HEK293 (cell line): Measurements from ENCODE around the gene FAM124A.
A peak's percentile ranks its signal among the peaks of the same experiment; 100 is the strongest.

Experiments
- CTCF ChIA-PET: fragments of 350-600 bp; formaldehyde crosslinking; extraction: SDS; loops from one replicate; lab custom pipeline; 2021; ENCODE audit warnings: antibody characterized with exemption; lab: Yijun Ruan, JAX
- POLR2A ChIA-PET: fragments of 300-600 bp; formaldehyde crosslinking; extraction: SDS; loops from one replicate; lab custom pipeline; 2020; ENCODE audit warnings: antibody characterized with exemption, inconsistent platforms; lab: Yijun Ruan, JAX
- H3K27ac ChIP-seq: fragments of 200-500 bp; sonication (Bioruptor generic); 2 replicates; pipeline ENCODE4 v1.5.1; 2014; ENCODE audit warnings: low read depth, low read length, control low read depth, inconsistent platforms; ENCODE audit errors: extremely low read depth
- H3K36me3 ChIP-seq, 2 experiments: fragments of 200-500 bp in 1 of 2; sonication (Bioruptor generic) in 1 of 2; 1 replicate in 1 of 2; 2 replicates in 1 of 2; pipeline ENCODE4 v1.5.1; 2014 to 2017; ENCODE audit warnings: inconsistent platforms in 2 of 2, low read length in 2 of 2; ENCODE audit not compliant: control insufficient read depth in 2 of 2, insufficient read depth in 1 of 2
- H3K4me1 ChIP-seq: fragments of 200-500 bp; sonication (Bioruptor generic); 2 replicates; pipeline ENCODE4 v1.5.1; 2014; ENCODE audit warnings: mild to moderate bottlenecking, low read length, inconsistent platforms; ENCODE audit not compliant: control insufficient read depth, insufficient read depth
- H3K4me3 ChIP-seq: 2 replicates; pipeline ENCODE4 v1.5.1; 2011; ENCODE audit warnings: low read depth, mild to moderate bottlenecking, control low read depth, low read length, moderate library complexity
- H3K9me3 ChIP-seq: fragments of 200-500 bp; sonication (Bioruptor generic); 2 replicates; pipeline ENCODE4 v1.5.1; 2014; ENCODE audit warnings: low read depth, low read length, inconsistent platforms; ENCODE audit not compliant: control insufficient read depth, insufficient read depth
- KLF1 ChIP-seq: fragments of 450-650 bp; formaldehyde crosslinking; IDR thresholded peaks from 2 replicates; pipeline ENCODE4 v1.5.1; 2016; ENCODE audit warnings: missing biosample characterization, missing genetic modification characterization
- MYNN ChIP-seq: fragments of 450-650 bp; formaldehyde crosslinking; IDR thresholded peaks from 2 replicates; pipeline ENCODE4 v1.5.1; 2016; ENCODE audit warnings: missing biosample characterization, missing genetic modification characterization, borderline replicate concordance
- OSR2 ChIP-seq: fragments of 450-650 bp; formaldehyde crosslinking; IDR thresholded peaks from 2 replicates; pipeline ENCODE4 v1.5.1; 2016; ENCODE audit warnings: missing biosample characterization, missing genetic modification characterization
- SCRT2 ChIP-seq: fragments of 450-650 bp; formaldehyde crosslinking; IDR thresholded peaks from 2 replicates; pipeline ENCODE4 v1.5.1; 2016; ENCODE audit warnings: missing biosample characterization, missing genetic modification characterization
- SP3 ChIP-seq: fragments of 450-650 bp; formaldehyde crosslinking; IDR thresholded peaks from 2 replicates; pipeline ENCODE4 v1.5.1; 2016; ENCODE audit warnings: missing biosample characterization, missing genetic modification characterization
- SP7 ChIP-seq: fragments of 450-650 bp; formaldehyde crosslinking; IDR thresholded peaks from 2 replicates; pipeline ENCODE4 v1.5.1; 2016; ENCODE audit warnings: missing biosample characterization, missing genetic modification characterization
- WT1 ChIP-seq: fragments of 450-650 bp; formaldehyde crosslinking; IDR thresholded peaks from 2 replicates; pipeline ENCODE4 v1.5.1; 2016; ENCODE audit warnings: missing biosample characterization, missing genetic modification characterization
- ZFHX2 ChIP-seq: fragments of 450-650 bp; formaldehyde crosslinking; conservative IDR thresholded peaks from 2 replicates; pipeline ENCODE4 v1.5.1; 2016; ENCODE audit warnings: missing biosample characterization, missing genetic modification characterization
- ZNF140 ChIP-seq: fragments of 450-650 bp; formaldehyde crosslinking; IDR thresholded peaks from 2 replicates; pipeline ENCODE4 v1.5.1; 2016; ENCODE audit warnings: missing biosample characterization, missing genetic modification characterization
- ZNF146 ChIP-seq: fragments of 450-650 bp; formaldehyde crosslinking; IDR thresholded peaks from 2 replicates; pipeline ENCODE4 v1.5.1; 2016; ENCODE audit warnings: missing biosample characterization, missing genetic modification characterization
- ZNF169 ChIP-seq: fragments of 450-650 bp; formaldehyde crosslinking; IDR thresholded peaks from 2 replicates; pipeline ENCODE4 v1.5.1; 2016; ENCODE audit warnings: missing biosample characterization, missing genetic modification characterization
- ZNF184 ChIP-seq: fragments of 450-650 bp; IDR thresholded peaks from 2 replicates; pipeline ENCODE4 v1.5.1; 2018; ENCODE audit warnings: missing biosample characterization, mild to moderate bottlenecking, missing genetic modification characterization
- ZNF221 ChIP-seq: fragments of 450-650 bp; formaldehyde crosslinking; IDR thresholded peaks from 2 replicates; pipeline ENCODE4 v1.5.1; 2017; ENCODE audit warnings: missing biosample characterization, missing genetic modification characterization, borderline replicate concordance
- ZNF23 ChIP-seq: fragments of 450-650 bp; formaldehyde crosslinking; IDR thresholded peaks from 2 replicates; pipeline ENCODE4 v1.5.1; 2016; ENCODE audit warnings: missing biosample characterization, missing genetic modification characterization, borderline replicate concordance
- ZNF266 ChIP-seq: fragments of 450-650 bp; formaldehyde crosslinking; IDR thresholded peaks from 2 replicates; pipeline ENCODE4 v1.5.1; 2016; ENCODE audit warnings: missing biosample characterization, missing genetic modification characterization, low read depth
- ZNF335 ChIP-seq: fragments of 450-650 bp; formaldehyde crosslinking; conservative IDR thresholded peaks from 2 replicates; pipeline ENCODE4 v1.5.1; 2016; ENCODE audit warnings: missing biosample characterization, missing genetic modification characterization
- ZNF501 ChIP-seq: fragments of 450-650 bp; formaldehyde crosslinking; IDR thresholded peaks from 2 replicates; pipeline ENCODE4 v1.5.1; 2016; ENCODE audit warnings: missing biosample characterization, missing genetic modification characterization
- ZNF521 ChIP-seq: fragments of 450-650 bp; formaldehyde crosslinking; IDR thresholded peaks from 2 replicates; pipeline ENCODE4 v1.5.1; 2017; ENCODE audit warnings: missing biosample characterization, mild to moderate bottlenecking, missing genetic modification characterization
- ZNF548 ChIP-seq: fragments of 450-650 bp; formaldehyde crosslinking; IDR thresholded peaks from 2 replicates; pipeline ENCODE4 v1.5.1; 2016; ENCODE audit warnings: missing biosample characterization, missing genetic modification characterization
- ZNF623 ChIP-seq: fragments of 450-650 bp; formaldehyde crosslinking; IDR thresholded peaks from 2 replicates; pipeline ENCODE4 v1.5.1; 2016; ENCODE audit warnings: missing biosample characterization, missing genetic modification characterization
- ZNF626 ChIP-seq: fragments of 450-650 bp; sonication (Bioruptor Pico); formaldehyde crosslinking; IDR thresholded peaks from 2 replicates; pipeline ENCODE4 v1.5.1; 2018; ENCODE audit warnings: missing biosample characterization, missing genetic modification characterization, inconsistent platforms
- ZNF677 ChIP-seq: fragments of 450-650 bp; IDR thresholded peaks from 2 replicates; pipeline ENCODE4 v1.5.0; 2018; ENCODE audit warnings: missing biosample characterization, mild to moderate bottlenecking, missing genetic modification characterization, moderate library complexity
- ZNF747 ChIP-seq: fragments of 450-650 bp; formaldehyde crosslinking; IDR thresholded peaks from 2 replicates; pipeline ENCODE4 v1.5.1; 2016; ENCODE audit warnings: missing biosample characterization, missing genetic modification characterization
- ZSCAN16 ChIP-seq: fragments of 450-650 bp; formaldehyde crosslinking; IDR thresholded peaks from 2 replicates; pipeline ENCODE4 v1.5.1; 2016; ENCODE audit warnings: missing biosample characterization, missing genetic modification characterization
- TF ChIP-seq, protein P1 (sequence below): fragments of 450-650 bp; formaldehyde crosslinking; IDR thresholded peaks from 2 replicates; pipeline ENCODE4 v1.5.1; 2016; ENCODE audit warnings: missing biosample characterization, missing genetic modification characterization
- TF ChIP-seq, protein P2 (sequence below): fragments of 450-650 bp; formaldehyde crosslinking; IDR thresholded peaks from 2 replicates; pipeline ENCODE4 v1.5.1; 2016; ENCODE audit warnings: missing biosample characterization, missing genetic modification characterization
- TF ChIP-seq, protein P3 (sequence below): fragments of 450-650 bp; formaldehyde crosslinking; optimal IDR thresholded peaks from 2 replicates; pipeline ENCODE3; 2016; ENCODE audit warnings: missing biosample characterization, mild to moderate bottlenecking, missing genetic modification characterization
- TF ChIP-seq, protein P4 (sequence below): fragments of 450-650 bp; IDR thresholded peaks from 2 replicates; pipeline ENCODE4 v1.5.1; 2018; ENCODE audit warnings: missing biosample characterization, missing genetic modification characterization

Gene FAM124A

DNA sequence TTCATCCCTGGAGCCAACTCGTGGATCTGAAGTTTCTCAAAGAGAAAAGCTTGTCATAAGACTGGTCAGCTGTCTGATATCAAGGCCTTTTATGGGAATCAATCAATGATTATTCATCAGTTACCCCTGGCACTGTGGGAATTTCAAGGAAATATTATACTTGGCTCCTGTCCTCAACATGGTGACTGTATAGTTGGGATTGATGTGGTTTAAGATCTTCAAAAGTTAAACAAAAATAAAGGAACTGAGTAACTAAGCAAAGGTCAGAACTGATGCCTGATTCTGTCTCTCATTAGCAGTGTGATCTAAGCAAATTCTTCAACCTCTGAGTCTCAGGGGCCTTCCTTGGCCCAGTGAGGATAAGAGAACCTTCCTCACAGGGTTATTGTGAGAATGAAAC lies 95.1 kb downstream of the FAM124A start:
- no peak for TF ChIP-seq ZNF677 (tag by site-specific recombination)
- TF ChIP-seq, protein P1, sequence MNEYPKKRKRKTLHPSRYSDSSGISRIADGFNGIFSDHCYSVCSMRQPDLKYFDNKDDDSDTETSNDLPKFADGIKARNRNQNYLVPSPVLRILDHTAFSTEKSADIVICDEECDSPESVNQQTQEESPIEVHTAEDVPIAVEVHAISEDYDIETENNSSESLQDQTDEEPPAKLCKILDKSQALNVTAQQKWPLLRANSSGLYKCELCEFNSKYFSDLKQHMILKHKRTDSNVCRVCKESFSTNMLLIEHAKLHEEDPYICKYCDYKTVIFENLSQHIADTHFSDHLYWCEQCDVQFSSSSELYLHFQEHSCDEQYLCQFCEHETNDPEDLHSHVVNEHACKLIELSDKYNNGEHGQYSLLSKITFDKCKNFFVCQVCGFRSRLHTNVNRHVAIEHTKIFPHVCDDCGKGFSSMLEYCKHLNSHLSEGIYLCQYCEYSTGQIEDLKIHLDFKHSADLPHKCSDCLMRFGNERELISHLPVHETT (tag by site-specific recombination), result no peak
- TF ChIP-seq ZNF23, result no peak
- no peak for TF ChIP-seq ZNF521 (tag by site-specific recombination)
- no peak for TF ChIP-seq ZNF184 (tag by site-specific recombination)
- no peak for TF ChIP-seq WT1 (tag by site-specific recombination)
- TF ChIP-seq ZNF140 (tag by site-specific recombination), result no peak
- TF ChIP-seq ZNF221 (tag by site-specific recombination), result no peak
- TF ChIP-seq ZNF501 (tag by site-specific recombination), result no peak
- TF ChIP-seq ZNF626 (tag by site-specific recombination), result no peak
- no peak for TF ChIP-seq KLF1
- TF ChIP-seq ZNF146 (tag by site-specific recombination), result no peak
- TF ChIP-seq ZNF623, result no peak
- TF ChIP-seq ZNF335 (tag by site-specific recombination), result no peak
- no peak for TF ChIP-seq OSR2 (tag by site-specific recombination)
- TF ChIP-seq, protein P2, sequence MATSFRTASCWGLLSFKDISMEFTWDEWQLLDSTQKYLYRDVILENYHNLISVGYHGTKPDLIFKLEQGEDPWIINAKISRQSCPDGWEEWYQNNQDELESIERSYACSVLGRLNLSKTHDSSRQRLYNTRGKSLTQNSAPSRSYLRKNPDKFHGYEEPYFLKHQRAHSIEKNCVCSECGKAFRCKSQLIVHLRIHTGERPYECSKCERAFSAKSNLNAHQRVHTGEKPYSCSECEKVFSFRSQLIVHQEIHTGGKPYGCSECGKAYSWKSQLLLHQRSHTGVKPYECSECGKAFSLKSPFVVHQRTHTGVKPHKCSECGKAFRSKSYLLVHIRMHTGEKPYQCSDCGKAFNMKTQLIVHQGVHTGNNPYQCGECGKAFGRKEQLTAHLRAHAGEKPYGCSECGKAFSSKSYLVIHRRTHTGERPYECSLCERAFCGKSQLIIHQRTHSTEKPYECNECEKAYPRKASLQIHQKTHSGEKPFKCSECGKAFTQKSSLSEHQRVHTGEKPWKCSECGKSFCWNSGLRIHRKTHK (tag by site-specific recombination), result no peak
- TF ChIP-seq, protein P3, sequence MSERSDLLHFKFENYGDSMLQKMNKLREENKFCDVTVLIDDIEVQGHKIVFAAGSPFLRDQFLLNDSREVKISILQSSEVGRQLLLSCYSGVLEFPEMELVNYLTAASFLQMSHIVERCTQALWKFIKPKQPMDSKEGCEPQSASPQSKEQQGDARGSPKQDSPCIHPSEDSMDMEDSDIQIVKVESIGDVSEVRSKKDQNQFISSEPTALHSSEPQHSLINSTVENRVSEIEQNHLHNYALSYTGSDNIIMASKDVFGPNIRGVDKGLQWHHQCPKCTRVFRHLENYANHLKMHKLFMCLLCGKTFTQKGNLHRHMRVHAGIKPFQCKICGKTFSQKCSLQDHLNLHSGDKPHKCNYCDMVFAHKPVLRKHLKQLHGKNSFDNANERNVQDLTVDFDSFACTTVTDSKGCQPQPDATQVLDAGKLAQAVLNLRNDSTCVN (tag by site-specific recombination), result no peak
- TF ChIP-seq MYNN (tag by site-specific recombination), result no peak
- Histone ChIP-seq H3K27ac (no peak overlapping the region), H3K4me3 (no peak overlapping the region), H3K9me3 (no peaks in the 10 kb centered on the region), H3K4me1 (peaks cover 5% of the 10 kb centered on the region; the same call in 1 of the 2 replicates), H3K36me3 (no peaks in the 10 kb centered on the region)
- CTCF ChIA-PET, result no interaction called here
- POLR2A ChIA-PET, result no interaction called here

DNA sequence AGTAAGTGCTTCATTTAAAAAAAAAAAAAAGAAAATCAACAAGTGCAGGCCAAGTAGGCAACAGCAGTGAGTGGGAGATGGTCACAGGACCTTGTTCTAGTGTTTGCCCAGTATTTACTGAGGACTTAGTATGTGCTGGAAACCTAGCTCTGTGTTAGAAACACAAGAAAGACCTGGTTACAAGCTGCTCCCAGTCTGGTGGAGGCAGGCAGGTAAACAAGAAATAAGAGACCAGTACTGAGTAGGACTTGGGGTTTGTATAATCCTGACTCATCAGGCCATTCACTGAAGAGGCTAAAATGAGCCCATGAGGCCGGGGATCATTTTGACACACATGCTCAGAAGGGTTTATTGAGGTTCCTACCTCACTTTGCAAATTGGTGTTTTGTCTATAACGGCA lies 95.8 kb downstream of the FAM124A start:
- Histone ChIP-seq H3K36me3 (no peaks in the 10 kb centered on the region), H3K4me1 (peaks cover 5% of the 10 kb centered on the region; the same call in 1 of the 2 replicates), H3K4me3 (no peak overlapping the region), H3K27ac (no peak overlapping the region), H3K9me3 (no peaks in the 10 kb centered on the region)
- CTCF ChIA-PET, result interaction anchor here (0.6 to 0.7 kb wide), 2 partner anchors 28 to 414 kb away, joined by 3 to 8 read pairs; no protein-coding TSS in a partner anchor
- POLR2A ChIA-PET, result no interaction called here
- TF ChIP-seq SCRT2 (tag by site-specific recombination), result peak; percentile 66
- no peak for TF ChIP-seq ZNF548 (tag by site-specific recombination)

DNA sequence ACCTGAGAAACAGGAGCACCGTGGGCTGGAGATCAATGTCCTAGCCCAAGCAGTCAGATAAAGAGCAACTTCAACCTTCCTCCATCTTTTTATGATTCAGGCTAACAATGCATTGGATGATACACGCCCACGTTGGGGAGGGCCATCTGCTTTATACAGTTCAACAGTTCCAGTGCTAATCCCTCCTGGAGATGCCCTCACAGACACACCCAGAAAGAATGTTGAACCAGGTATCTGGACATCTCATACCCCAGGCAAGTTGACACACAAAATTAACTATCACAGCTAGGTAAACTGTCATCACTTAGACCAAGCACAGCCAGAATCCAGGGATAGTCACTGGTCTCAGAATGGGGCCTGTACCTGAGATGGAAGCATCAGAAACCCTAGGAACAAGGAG lies 96.7 kb downstream of the FAM124A start:
- Histone ChIP-seq H3K9me3 (no peaks in the 10 kb centered on the region), H3K4me1 (peaks cover 5% of the 10 kb centered on the region; the same call in 1 of the 2 replicates), H3K36me3 (no peaks in the 10 kb centered on the region), H3K27ac (no peak overlapping the region), H3K4me3 (no peak overlapping the region)
- POLR2A ChIA-PET, result no interaction called here
- CTCF ChIA-PET, result no interaction called here
- TF ChIP-seq, protein P4, sequence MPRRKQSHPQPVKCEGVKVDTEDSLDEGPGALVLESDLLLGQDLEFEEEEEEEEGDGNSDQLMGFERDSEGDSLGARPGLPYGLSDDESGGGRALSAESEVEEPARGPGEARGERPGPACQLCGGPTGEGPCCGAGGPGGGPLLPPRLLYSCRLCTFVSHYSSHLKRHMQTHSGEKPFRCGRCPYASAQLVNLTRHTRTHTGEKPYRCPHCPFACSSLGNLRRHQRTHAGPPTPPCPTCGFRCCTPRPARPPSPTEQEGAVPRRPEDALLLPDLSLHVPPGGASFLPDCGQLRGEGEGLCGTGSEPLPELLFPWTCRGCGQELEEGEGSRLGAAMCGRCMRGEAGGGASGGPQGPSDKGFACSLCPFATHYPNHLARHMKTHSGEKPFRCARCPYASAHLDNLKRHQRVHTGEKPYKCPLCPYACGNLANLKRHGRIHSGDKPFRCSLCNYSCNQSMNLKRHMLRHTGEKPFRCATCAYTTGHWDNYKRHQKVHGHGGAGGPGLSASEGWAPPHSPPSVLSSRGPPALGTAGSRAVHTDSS (tag by site-specific recombination), result no peak
- TF ChIP-seq ZSCAN16, result no peak
- no peak for TF ChIP-seq ZNF169 (tag by site-specific recombination)
- TF ChIP-seq ZFHX2 (tag by site-specific recombination), result no peak
- TF ChIP-seq, protein P1 (tag by site-specific recombination), result no peak
- TF ChIP-seq SP3, result no peak
- no peak for TF ChIP-seq ZNF747 (tag by site-specific recombination)
- TF ChIP-seq SP7 (tag by site-specific recombination), result no peak
- no peak for TF ChIP-seq ZNF266 (tag by site-specific recombination)
